Panc1 (cell line): ENCODE results near the gene NFATC3.

Experiments
- CTCF ChIP-seq: fragments of 450-650 bp; IDR thresholded peaks from 2 replicates; pipeline ENCODE4 v1.5.1; 2017; ENCODE audit warnings: mild to moderate bottlenecking
- TF ChIP-seq, protein P1 (sequence below), 2 experiments: IDR thresholded peaks; 2 replicates each; pipeline ENCODE4 v1.6.1; 2011 to 2012; ENCODE audit warnings: low read depth in 2 of 2, control low read depth in 1 of 2, low read length in 1 of 2, mild to moderate bottlenecking in 1 of 2, moderate library complexity in 1 of 2; ENCODE audit not compliant: insufficient read depth in 1 of 2

DNA sequence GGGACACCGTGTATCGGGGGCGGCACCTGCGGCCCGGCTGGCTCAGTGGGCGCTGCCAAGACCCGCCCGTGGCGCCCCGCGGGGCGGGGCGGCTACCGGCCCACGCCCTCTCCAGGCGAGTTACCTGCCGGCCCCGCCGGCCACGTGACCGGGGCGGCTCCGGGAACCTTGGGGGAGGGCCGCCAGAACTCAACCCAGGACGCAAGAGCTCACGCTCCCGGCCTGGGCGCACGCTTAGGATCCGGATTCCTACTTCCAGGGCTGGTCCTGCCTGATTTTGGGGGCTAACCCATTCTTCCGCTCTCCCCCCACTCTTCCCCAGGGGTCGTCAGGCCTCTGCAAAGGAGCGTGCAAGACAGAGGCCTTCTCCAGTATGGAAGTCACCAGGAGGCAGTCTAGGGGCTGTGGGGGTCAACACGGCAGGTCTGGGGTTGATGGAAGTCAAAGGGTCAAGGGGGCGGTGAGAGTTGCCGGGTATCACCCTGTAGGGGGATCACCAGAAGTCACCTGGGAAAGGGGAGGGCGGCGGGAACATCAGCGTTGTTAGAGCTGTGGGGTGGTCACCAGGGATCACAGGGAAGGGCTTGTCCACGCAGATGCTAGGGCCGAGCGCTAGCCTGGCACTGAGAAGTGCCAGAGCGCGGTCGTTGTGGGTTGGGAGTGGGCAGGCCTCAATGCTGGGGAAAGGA lies 151.1 kb downstream of the NFATC3 start:
- no peak for TF ChIP-seq CTCF
- TF ChIP-seq, protein P1, sequence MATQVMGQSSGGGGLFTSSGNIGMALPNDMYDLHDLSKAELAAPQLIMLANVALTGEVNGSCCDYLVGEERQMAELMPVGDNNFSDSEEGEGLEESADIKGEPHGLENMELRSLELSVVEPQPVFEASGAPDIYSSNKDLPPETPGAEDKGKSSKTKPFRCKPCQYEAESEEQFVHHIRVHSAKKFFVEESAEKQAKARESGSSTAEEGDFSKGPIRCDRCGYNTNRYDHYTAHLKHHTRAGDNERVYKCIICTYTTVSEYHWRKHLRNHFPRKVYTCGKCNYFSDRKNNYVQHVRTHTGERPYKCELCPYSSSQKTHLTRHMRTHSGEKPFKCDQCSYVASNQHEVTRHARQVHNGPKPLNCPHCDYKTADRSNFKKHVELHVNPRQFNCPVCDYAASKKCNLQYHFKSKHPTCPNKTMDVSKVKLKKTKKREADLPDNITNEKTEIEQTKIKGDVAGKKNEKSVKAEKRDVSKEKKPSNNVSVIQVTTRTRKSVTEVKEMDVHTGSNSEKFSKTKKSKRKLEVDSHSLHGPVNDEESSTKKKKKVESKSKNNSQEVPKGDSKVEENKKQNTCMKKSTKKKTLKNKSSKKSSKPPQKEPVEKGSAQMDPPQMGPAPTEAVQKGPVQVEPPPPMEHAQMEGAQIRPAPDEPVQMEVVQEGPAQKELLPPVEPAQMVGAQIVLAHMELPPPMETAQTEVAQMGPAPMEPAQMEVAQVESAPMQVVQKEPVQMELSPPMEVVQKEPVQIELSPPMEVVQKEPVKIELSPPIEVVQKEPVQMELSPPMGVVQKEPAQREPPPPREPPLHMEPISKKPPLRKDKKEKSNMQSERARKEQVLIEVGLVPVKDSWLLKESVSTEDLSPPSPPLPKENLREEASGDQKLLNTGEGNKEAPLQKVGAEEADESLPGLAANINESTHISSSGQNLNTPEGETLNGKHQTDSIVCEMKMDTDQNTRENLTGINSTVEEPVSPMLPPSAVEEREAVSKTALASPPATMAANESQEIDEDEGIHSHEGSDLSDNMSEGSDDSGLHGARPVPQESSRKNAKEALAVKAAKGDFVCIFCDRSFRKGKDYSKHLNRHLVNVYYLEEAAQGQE (IDR thresholded peaks at IDR 0.05; ENCODE audit: insufficient read depth in 1 of 2, low read depth in 2 of 2, low read length in 1 of 2) = no peak
